Smooth muscle cell of the coronary artery (primary cell): ENCODE measurements around the gene CHP2. TPM values are rescaled to one million over a fixed set of nuclear protein-coding genes. Genes with fewer than 3 reads are reported as not detected.

Experiments
- total RNA-seq: library from RNA; depleted of rRNA; stranded (reverse); fragments of >200 nt; gene quantifications from 2 replicates; pipeline ENCODE4 v1.2.3, GENCODE V29; 2014; ENCODE audit warnings: low replicate concordance

Gene CHP2
- total RNA-seq, result not detected in 2 replicates

DNA sequence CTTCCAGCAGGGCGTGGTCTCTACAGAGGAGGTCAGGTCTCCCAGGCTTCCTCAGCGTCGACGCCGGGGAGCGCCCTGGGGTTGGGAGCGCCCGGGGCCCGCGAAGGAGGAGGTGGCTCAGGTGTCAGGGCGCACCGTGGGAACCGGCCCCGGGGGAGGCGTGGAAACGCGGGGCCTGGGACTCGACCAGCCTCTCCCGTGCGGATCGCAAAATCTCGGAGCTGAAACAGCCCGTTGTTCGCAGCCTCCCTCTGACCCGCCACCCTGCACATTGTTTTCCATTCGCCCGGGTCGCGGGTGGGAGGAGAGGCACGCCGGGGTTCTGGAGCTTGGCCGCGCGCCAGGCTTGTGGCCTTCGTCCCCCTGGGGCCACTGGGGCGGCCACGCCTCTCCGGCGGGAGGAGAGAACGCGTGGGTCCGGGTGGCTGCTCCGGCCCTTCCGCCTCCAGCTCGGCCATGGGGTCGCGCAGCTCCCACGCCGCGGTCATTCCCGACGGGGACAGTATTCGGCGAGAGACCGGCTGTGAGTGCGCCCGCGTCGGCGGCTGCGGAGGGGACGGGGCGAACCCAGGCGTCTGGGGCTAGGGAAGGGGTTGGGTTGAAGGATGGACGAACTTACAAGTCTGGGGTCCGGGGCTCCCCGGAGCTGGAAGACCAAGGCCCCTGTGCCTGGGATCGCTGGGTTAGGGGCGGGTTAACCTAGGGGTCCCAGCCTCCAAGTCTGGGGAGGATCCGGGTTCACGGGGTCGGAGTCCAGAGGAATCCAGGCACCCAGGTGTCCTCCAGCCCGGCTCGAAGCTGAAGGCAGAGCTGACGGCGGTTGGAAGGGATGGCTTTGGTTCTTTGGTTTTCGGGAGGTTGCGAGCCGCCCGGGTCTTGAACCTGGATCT lies at the start of gene CHP2:
Gene CHP2 (plus strand): TSS at position 433 of the 890 bp plus-strand sequence. CDS start 24 bp downstream, at position 457.

DNA sequence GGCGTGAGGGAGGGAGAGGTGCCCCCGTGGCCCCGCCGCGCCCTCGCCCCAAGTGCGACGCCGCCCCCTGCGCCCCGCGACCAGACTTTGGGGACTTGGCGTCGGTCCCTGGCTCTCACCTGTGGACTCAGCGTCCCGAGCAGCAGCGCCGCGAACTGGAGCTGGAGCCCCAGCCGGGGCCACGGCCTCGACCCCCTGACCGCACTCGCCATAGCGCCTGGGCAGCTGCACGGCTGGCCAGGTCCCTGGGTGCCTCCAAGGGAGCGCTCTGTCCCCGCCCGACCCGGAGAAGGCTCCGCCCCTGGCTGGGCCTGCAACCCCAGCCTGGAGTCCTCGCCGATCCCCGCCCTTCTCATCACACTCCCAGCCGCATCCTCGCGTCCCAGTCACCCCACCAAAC lies 41.9 kb upstream of the CHP2 start, which contains the start of gene ERN2:
Gene ERN2 (minus strand): TSS at position 247 of the 400 bp plus-strand sequence. CDS start 35 bp downstream, at position 212.

Other genes starting within 250 kb of the CHP2 start
- gene GGA2, start 244.5 kb upstream of the CHP2 start, total RNA-seq, result 18.8 and 19.3 TPM in 2 replicates
- 34.1 and 56.7 TPM in 2 replicates for gene EARS2, start 197.7 kb upstream of the CHP2 start, total RNA-seq
- 35.1 and 97.0 TPM in 2 replicates for gene UBFD1, start 197.3 kb upstream of the CHP2 start, total RNA-seq
- gene NDUFAB1, start 158.7 kb upstream of the CHP2 start, total RNA-seq, result 24.5 and 78.8 TPM in 2 replicates
- gene PALB2, start 113.7 kb upstream of the CHP2 start, total RNA-seq, result 3.6 and 5.0 TPM in 2 replicates
- gene DCTN5, start 113.6 kb upstream of the CHP2 start, total RNA-seq, result 51.1 and 128 TPM in 2 replicates
- gene PLK1, start 76.1 kb upstream of the CHP2 start, total RNA-seq, result 1.3 and 7.0 TPM in 2 replicates
- gene ERN2, start 41.8 kb upstream of the CHP2 start, total RNA-seq, result 0.35 TPM in 1 of 2 replicates, not detected in the other
- 0.23 and 1.4 TPM in 2 replicates for gene PRKCB, start 81.0 kb downstream of the CHP2 start, total RNA-seq